Measurements from ENCODE around the gene IL32. TPM values are rescaled to one million over a fixed set of nuclear protein-coding genes. Genes with fewer than 3 reads are reported as not detected.
A peak's percentile ranks its signal among the peaks of the same experiment; 100 is the strongest.

Gene IL32
- total and polyA plus RNA-seq, 2 experiments from 2014 or later, result 2.3 to 6.1 TPM

- Histone ChIP-seq H3K27ac (ENCODE audit: low read depth) (no peak overlapping the region), H3K9me2 (ENCODE audit: insufficient read depth) (no peaks in the 10 kb centered on the region), H3K4me2 (peak overlapping the region; percentile 96), H3F3A (replicated peaks; ENCODE audit: low read depth) (peaks cover 22% of the 10 kb centered on the region; the same call in 1 of the 2 replicates), H3K4me3 (peak overlapping the region; percentile 84), H3K79me2 (replicated peaks; ENCODE audit: insufficient read depth) (no peaks in the 10 kb centered on the region), H3K36me3 (ENCODE audit: insufficient read depth) (no peaks in the 10 kb centered on the region), H4K20me1 (replicated peaks; ENCODE audit: insufficient read depth) (peaks cover 14% of the 10 kb centered on the region), H2AFZ (no peak overlapping the region), H3K27me3 (ENCODE audit: insufficient read depth) (no peaks in the 10 kb centered on the region), H3K4me1 (ENCODE audit: insufficient read depth) (peaks cover 28% of the 10 kb centered on the region; the same call in 1 of the 2 replicates)
- Mint-ChIP-seq H3K4me1 (peaks cover 33% of the 10 kb centered on the region), H3K27ac (no peak overlapping the region), H3K4me3 (peak overlapping the region; percentile 79), H3K36me3 (ENCODE audit: low read depth) (peaks cover 22% of the 10 kb centered on the region), H3K27me3 (ENCODE audit: insufficient read depth, low read depth, poor library complexity) (peaks cover 24% of the 10 kb centered on the region), H3K9me3 (peaks cover 4% of the 10 kb centered on the region; the same call in 2 of the 3 replicates)
- peak; percentile 49 for ATAC-seq
- peak; percentile 62 for DNase-seq (ENCODE audit: low spot score)
- no peak for TF ChIP-seq REST (IDR thresholded peaks at IDR 0.05; ENCODE audit: unreplicated experiment)
- no peak for TF ChIP-seq ETS1 (IDR thresholded peaks at IDR 0.05)
- TF ChIP-seq JUNB (IDR thresholded peaks at IDR 0.05; ENCODE audit: unreplicated experiment), result no peak
- TF ChIP-seq POLR2AphosphoS5 (IDR thresholded peaks at IDR 0.05; ENCODE audit: low read depth), result no peak
- TF ChIP-seq, protein P1, sequence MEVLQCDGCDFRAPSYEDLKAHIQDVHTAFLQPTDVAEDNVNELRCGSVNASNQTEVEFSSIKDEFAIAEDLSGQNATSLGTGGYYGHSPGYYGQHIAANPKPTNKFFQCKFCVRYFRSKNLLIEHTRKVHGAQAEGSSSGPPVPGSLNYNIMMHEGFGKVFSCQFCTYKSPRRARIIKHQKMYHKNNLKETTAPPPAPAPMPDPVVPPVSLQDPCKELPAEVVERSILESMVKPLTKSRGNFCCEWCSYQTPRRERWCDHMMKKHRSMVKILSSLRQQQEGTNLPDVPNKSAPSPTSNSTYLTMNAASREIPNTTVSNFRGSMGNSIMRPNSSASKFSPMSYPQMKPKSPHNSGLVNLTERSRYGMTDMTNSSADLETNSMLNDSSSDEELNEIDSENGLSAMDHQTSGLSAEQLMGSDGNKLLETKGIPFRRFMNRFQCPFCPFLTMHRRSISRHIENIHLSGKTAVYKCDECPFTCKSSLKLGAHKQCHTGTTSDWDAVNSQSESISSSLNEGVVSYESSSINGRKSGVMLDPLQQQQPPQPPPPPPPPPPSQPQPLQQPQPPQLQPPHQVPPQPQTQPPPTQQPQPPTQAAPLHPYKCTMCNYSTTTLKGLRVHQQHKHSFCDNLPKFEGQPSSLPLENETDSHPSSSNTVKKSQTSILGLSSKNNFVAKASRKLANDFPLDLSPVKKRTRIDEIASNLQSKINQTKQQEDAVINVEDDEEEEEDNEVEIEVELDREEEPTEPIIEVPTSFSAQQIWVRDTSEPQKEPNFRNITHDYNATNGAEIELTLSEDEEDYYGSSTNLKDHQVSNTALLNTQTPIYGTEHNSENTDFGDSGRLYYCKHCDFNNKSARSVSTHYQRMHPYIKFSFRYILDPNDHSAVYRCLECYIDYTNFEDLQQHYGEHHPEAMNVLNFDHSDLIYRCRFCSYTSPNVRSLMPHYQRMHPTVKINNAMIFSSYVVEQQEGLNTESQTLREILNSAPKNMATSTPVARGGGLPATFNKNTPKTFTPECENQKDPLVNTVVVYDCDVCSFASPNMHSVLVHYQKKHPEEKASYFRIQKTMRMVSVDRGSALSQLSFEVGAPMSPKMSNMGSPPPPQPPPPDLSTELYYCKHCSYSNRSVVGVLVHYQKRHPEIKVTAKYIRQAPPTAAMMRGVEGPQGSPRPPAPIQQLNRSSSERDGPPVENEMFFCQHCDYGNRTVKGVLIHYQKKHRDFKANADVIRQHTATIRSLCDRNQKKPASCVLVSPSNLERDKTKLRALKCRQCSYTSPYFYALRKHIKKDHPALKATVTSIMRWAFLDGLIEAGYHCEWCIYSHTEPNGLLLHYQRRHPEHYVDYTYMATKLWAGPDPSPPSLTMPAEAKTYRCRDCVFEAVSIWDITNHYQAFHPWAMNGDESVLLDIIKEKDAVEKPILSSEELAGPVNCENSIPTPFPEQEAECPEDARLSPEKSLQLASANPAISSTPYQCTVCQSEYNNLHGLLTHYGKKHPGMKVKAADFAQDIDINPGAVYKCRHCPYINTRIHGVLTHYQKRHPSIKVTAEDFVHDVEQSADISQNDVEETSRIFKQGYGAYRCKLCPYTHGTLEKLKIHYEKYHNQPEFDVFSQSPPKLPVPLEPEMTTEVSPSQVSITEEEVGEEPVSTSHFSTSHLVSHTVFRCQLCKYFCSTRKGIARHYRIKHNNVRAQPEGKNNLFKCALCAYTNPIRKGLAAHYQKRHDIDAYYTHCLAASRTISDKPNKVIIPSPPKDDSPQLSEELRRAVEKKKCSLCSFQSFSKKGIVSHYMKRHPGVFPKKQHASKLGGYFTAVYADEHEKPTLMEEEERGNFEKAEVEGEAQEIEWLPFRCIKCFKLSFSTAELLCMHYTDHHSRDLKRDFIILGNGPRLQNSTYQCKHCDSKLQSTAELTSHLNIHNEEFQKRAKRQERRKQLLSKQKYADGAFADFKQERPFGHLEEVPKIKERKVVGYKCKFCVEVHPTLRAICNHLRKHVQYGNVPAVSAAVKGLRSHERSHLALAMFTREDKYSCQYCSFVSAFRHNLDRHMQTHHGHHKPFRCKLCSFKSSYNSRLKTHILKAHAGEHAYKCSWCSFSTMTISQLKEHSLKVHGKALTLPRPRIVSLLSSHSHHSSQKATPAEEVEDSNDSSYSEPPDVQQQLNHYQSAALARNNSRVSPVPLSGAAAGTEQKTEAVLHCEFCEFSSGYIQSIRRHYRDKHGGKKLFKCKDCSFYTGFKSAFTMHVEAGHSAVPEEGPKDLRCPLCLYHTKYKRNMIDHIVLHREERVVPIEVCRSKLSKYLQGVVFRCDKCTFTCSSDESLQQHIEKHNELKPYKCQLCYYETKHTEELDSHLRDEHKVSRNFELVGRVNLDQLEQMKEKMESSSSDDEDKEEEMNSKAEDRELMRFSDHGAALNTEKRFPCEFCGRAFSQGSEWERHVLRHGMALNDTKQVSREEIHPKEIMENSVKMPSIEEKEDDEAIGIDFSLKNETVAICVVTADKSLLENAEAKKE (CRISPR knock-in tag; IDR thresholded peaks at IDR 0.05), result no peak
Observed at GRCh38 chr16:3035972-3036725, 29.3 kb upstream of the IL32 start.

All from GM23338 (cell line).